ENCODE data around the gene DOK6.

DNA sequence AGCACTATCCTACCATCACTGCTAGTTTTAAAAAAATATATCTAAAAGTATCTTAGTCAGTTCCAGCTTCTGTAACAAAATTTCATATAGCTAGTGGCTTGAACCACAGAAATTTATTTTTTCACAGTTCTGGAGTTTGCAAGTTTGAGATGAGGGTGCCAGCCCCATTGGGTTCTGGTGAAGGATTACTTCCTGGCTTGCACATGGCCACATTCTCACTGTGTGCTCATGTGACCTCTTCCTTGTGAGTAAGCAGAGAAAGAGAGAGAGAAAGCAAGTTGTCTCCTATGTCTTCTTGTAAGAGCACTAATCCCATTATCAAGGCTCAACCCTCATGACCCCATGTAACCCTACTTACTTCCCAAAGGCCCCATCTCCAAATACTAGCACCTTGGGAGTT is 158.9 kb downstream of the DOK6 start:
- TF ChIP-seq, protein P1, sequence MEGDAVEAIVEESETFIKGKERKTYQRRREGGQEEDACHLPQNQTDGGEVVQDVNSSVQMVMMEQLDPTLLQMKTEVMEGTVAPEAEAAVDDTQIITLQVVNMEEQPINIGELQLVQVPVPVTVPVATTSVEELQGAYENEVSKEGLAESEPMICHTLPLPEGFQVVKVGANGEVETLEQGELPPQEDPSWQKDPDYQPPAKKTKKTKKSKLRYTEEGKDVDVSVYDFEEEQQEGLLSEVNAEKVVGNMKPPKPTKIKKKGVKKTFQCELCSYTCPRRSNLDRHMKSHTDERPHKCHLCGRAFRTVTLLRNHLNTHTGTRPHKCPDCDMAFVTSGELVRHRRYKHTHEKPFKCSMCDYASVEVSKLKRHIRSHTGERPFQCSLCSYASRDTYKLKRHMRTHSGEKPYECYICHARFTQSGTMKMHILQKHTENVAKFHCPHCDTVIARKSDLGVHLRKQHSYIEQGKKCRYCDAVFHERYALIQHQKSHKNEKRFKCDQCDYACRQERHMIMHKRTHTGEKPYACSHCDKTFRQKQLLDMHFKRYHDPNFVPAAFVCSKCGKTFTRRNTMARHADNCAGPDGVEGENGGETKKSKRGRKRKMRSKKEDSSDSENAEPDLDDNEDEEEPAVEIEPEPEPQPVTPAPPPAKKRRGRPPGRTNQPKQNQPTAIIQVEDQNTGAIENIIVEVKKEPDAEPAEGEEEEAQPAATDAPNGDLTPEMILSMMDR (IDR thresholded peaks at IDR 0.05): no peak
- TF ChIP-seq POLR2A (IDR thresholded peaks at IDR 0.05): no peak
- TF ChIP-seq POLR2AphosphoS5 (IDR thresholded peaks at IDR 0.05): no peak
